HG02610 (cell line): ENCODE data around the gene COL4A6.
A peak's percentile ranks its signal among the peaks of the same experiment; 100 is the strongest.

ENCODE experiments used
- ATAC-seq: cut with Tn5 transposase; IDR thresholded peaks from one replicate; pipeline ENCODE4 v1.9.1; 2021; ENCODE audit warnings: mild to moderate bottlenecking, moderate library complexity; ENCODE audit not compliant: unreplicated experiment

Gene COL4A6

GRCh38 chrX:108341947-108342346, 96.3 kb downstream of the COL4A6 start:
- ATAC-seq, result no peak

GRCh38 chrX:108332281-108332680, 105.9 kb downstream of the COL4A6 start:
- ATAC-seq, result no peak

GRCh38 chrX:108331126-108331909, 106.9 kb downstream of the COL4A6 start:
- no peak for ATAC-seq

- ATAC-seq, result no peak
Measured at GRCh38 chrX:108323751-108324150, 114.5 kb downstream of the COL4A6 start.

GRCh38 chrX:108322234-108322633, 116.0 kb downstream of the COL4A6 start:
- no peak for ATAC-seq

- no peak for ATAC-seq
Measured at GRCh38 chrX:108316456-108316855, 121.8 kb downstream of the COL4A6 start.

- no peak for ATAC-seq
Measured at GRCh38 chrX:108313669-108314068, 124.6 kb downstream of the COL4A6 start.

- ATAC-seq, result no peak
Measured at GRCh38 chrX:108312957-108313356, 125.3 kb downstream of the COL4A6 start.

GRCh38 chrX:108312011-108312410, 126.2 kb downstream of the COL4A6 start:
- ATAC-seq, result no peak

GRCh38 chrX:108310506-108310905, 127.7 kb downstream of the COL4A6 start:
- no peak for ATAC-seq

GRCh38 chrX:108309144-108309543, 129.1 kb downstream of the COL4A6 start:
- no peak for ATAC-seq

- no peak for ATAC-seq
Measured at GRCh38 chrX:108307132-108308085, 130.8 kb downstream of the COL4A6 start.

GRCh38 chrX:108306086-108306485, 132.1 kb downstream of the COL4A6 start:
- ATAC-seq, result no peak

- ATAC-seq, result no peak
Measured at GRCh38 chrX:108304757-108305156, 133.5 kb downstream of the COL4A6 start.

GRCh38 chrX:108304210-108304609, 134.0 kb downstream of the COL4A6 start:
- no peak for ATAC-seq

- ATAC-seq, result no peak
Measured at GRCh38 chrX:108303682-108304081, 134.5 kb downstream of the COL4A6 start.

GRCh38 chrX:108299704-108300103, 138.5 kb downstream of the COL4A6 start:
- ATAC-seq, result peak; percentile 23

GRCh38 chrX:108299101-108299591, 139.1 kb downstream of the COL4A6 start:
- peak; percentile 82 for ATAC-seq

GRCh38 chrX:108298165-108298602, 140.0 kb downstream of the COL4A6 start:
- no peak for ATAC-seq

- no peak for ATAC-seq
Measured at GRCh38 chrX:108297290-108297689, 140.9 kb downstream of the COL4A6 start.

GRCh38 chrX:108292053-108292452, 146.2 kb downstream of the COL4A6 start:
- ATAC-seq, result no peak

GRCh38 chrX:108285918-108286317, 152.3 kb downstream of the COL4A6 start:
- ATAC-seq, result no peak
